IMR-90 (cell line): ENCODE measurements around the gene RHOH.

Experiments
- BHLHE40 ChIP-seq: fragments of 150-350 bp; IDR thresholded peaks from 2 replicates; pipeline ENCODE4 v1.6.1; 2016; ENCODE audit warnings: mild to moderate bottlenecking, low read depth, low read length
- CTCF ChIP-seq: conservative IDR thresholded peaks from 2 replicates; pipeline ENCODE4 v1.5.1; 2012; ENCODE audit warnings: mild to moderate bottlenecking, low read depth, low read length, improper control_type of control experiment
- NFE2L2 ChIP-seq: fragments of 150-350 bp; IDR thresholded peaks from 2 replicates; pipeline ENCODE4 v1.6.1; 2016; ENCODE audit warnings: low read depth, mild to moderate bottlenecking, low read length
- POLR2A ChIP-seq: IDR thresholded peaks from 2 replicates; pipeline ENCODE4 v1.6.1; 2012; ENCODE audit warnings: mild to moderate bottlenecking, low read depth, low read length
- SMC3 ChIP-seq: fragments of 150-350 bp; IDR thresholded peaks from 2 replicates; pipeline ENCODE4 v1.6.1; 2016; ENCODE audit warnings: low read depth, mild to moderate bottlenecking, antibody characterized with exemption, low read length, moderate library complexity
- USF2 ChIP-seq: fragments of 150-350 bp; IDR thresholded peaks from 2 replicates; pipeline ENCODE4 v1.6.1; 2017; ENCODE audit warnings: mild to moderate bottlenecking, antibody characterized with exemption, low read length, low read depth

GRCh38 chr4:40253906-40254305, 57.1 kb downstream of the RHOH start:
- TF ChIP-seq CTCF (no peak), POLR2A (no peak), NFE2L2 (no peak), USF2 (no peak), SMC3 (no peak), BHLHE40 (no peak)
